ENCODE measurements around the gene DDI1. TPM values are rescaled to one million over a fixed set of nuclear protein-coding genes. Genes with fewer than 3 reads are reported as not detected.
"Not testable (repeated sequence)": the region's sequence is repeated elsewhere in the genome, so short reads cannot be mapped to it uniquely, and the experiment has no call there.

The DDI1 gene
- total RNA-seq, 2 donors from 2014 or later, result not detected

- Histone ChIP-seq H3K4me3 (ENCODE audit: low read length) (no peak overlapping the region), H3K27me3 (ENCODE audit: control insufficient read depth, insufficient read depth, low read length, poor library complexity, severe bottlenecking) (no peaks in the 10 kb centered on the region), H3K9ac (ENCODE audit: extremely low read depth, low read length, poor library complexity, severe bottlenecking) (no peak overlapping the region), H3K4me1 (ENCODE audit: control insufficient read depth, insufficient read depth, low read length) (peaks cover 10% of the 10 kb centered on the region), H3K27ac (ENCODE audit: low read depth, low read length) (no peak overlapping the region), H3K36me3 (ENCODE audit: control insufficient read depth, insufficient read depth, low read length) (no peaks in the 10 kb centered on the region), H3K9me3 (ENCODE audit: control insufficient read depth, low read length) (no peaks in the 10 kb centered on the region)
- Mint-ChIP-seq H3K4me3 (no peak overlapping the region), H3K27ac (no peak overlapping the region), H3K9me3 (no peaks in the 10 kb centered on the region), H3K36me3 (ENCODE audit: low read depth) (no peaks in the 10 kb centered on the region), H3K4me1 (peaks cover 12% of the 10 kb centered on the region), H3K27me3 (ENCODE audit: insufficient read depth) (no peaks in the 10 kb centered on the region)
- TF ChIP-seq CTCF (conservative IDR thresholded peaks at IDR 0.05), result no peak
- DNase-seq, result no peak
- WGBS, 2 experiments (ENCODE audit: insufficient coverage in 1 of 2, insufficient read length in 1 of 2), result 100% methylated on average over 1 to 2 of the region's 2 CpGs
Observed at GRCh38 chr11:104046331-104046730, 9.9 kb downstream of the DDI1 start.

- not testable (repeated sequence) for H3K27ac Mint-ChIP-seq; H3K27me3 ChIP-seq (ENCODE audit: control insufficient read depth, insufficient read depth, low read length, poor library complexity, severe bottlenecking); H3K4me1 Mint-ChIP-seq; H3K27me3 Mint-ChIP-seq (ENCODE audit: insufficient read depth); H3K36me3 Mint-ChIP-seq (ENCODE audit: low read depth); H3K9me3 ChIP-seq (ENCODE audit: control insufficient read depth, low read length); H3K9ac ChIP-seq (ENCODE audit: extremely low read depth, low read length, poor library complexity, severe bottlenecking); H3K27ac ChIP-seq (ENCODE audit: low read depth, low read length); DNase-seq; H3K36me3 ChIP-seq (ENCODE audit: control insufficient read depth, insufficient read depth, low read length); H3K9me3 Mint-ChIP-seq; H3K4me3 Mint-ChIP-seq; H3K4me1 ChIP-seq (ENCODE audit: control insufficient read depth, insufficient read depth, low read length); H3K4me3 ChIP-seq (ENCODE audit: low read length)
- 81% methylated on average over 3 of the region's 3 CpGs; no CpG with 5 or more reads in 1 of the 2 experiments for WGBS, 2 experiments (ENCODE audit: insufficient coverage in 1 of 2, insufficient read length in 1 of 2)
Observed at GRCh38 chr11:104046858-104047257, 10.4 kb downstream of the DDI1 start.

GRCh38 chr11:104049116-104049515, 12.7 kb downstream of the DDI1 start:
- no peaks in the 10 kb centered on the region for H3K27me3 Mint-ChIP-seq (ENCODE audit: insufficient read depth)
- no peak overlapping the region for H3K27ac ChIP-seq (ENCODE audit: low read depth, low read length)
- H3K9me3 Mint-ChIP-seq, result no peaks in the 10 kb centered on the region
- no peak for DNase-seq
- H3K4me3 ChIP-seq (ENCODE audit: low read length), result no peak overlapping the region
- no peaks in the 10 kb centered on the region for H3K27me3 ChIP-seq (ENCODE audit: control insufficient read depth, insufficient read depth, low read length, poor library complexity, severe bottlenecking)
- peaks cover 6% of the 10 kb centered on the region for H3K4me1 Mint-ChIP-seq
- no peak for TF ChIP-seq CTCF (conservative IDR thresholded peaks at IDR 0.05)
- no peaks in the 10 kb centered on the region for H3K36me3 ChIP-seq (ENCODE audit: control insufficient read depth, insufficient read depth, low read length)
- H3K36me3 Mint-ChIP-seq (ENCODE audit: low read depth), result no peaks in the 10 kb centered on the region
- H3K4me3 Mint-ChIP-seq, result no peak overlapping the region
- 92 to 95% methylated on average over 4 of the region's 4 CpGs for WGBS, 2 experiments (ENCODE audit: insufficient coverage in 1 of 2, insufficient read length in 1 of 2)
- no peaks in the 10 kb centered on the region for H3K9me3 ChIP-seq (ENCODE audit: control insufficient read depth, low read length)
- no peak overlapping the region for H3K27ac Mint-ChIP-seq
- no peak overlapping the region for H3K9ac ChIP-seq (ENCODE audit: extremely low read depth, low read length, poor library complexity, severe bottlenecking)
- H3K4me1 ChIP-seq (ENCODE audit: control insufficient read depth, insufficient read depth, low read length), result no peaks in the 10 kb centered on the region

- H3K27ac Mint-ChIP-seq, result no peak overlapping the region
- no peaks in the 10 kb centered on the region for H3K36me3 Mint-ChIP-seq (ENCODE audit: low read depth)
- no peak for DNase-seq
- no peaks in the 10 kb centered on the region for H3K9me3 Mint-ChIP-seq
- H3K4me1 ChIP-seq (ENCODE audit: control insufficient read depth, insufficient read depth, low read length), result no peaks in the 10 kb centered on the region
- H3K9me3 ChIP-seq (ENCODE audit: control insufficient read depth, low read length), result no peaks in the 10 kb centered on the region
- H3K36me3 ChIP-seq (ENCODE audit: control insufficient read depth, insufficient read depth, low read length), result no peaks in the 10 kb centered on the region
- no peaks in the 10 kb centered on the region for H3K27me3 Mint-ChIP-seq (ENCODE audit: insufficient read depth)
- TF ChIP-seq CTCF (conservative IDR thresholded peaks at IDR 0.05), result no peak
- H3K4me3 ChIP-seq (ENCODE audit: low read length), result no peak overlapping the region
- H3K27ac ChIP-seq (ENCODE audit: low read depth, low read length), result no peak overlapping the region
- peaks cover 16% of the 10 kb centered on the region for H3K4me1 Mint-ChIP-seq
- 82 to 94% methylated on average over 2 to 4 of the region's 4 CpGs for WGBS, 2 experiments (ENCODE audit: insufficient coverage in 1 of 2, insufficient read length in 1 of 2)
- no peak overlapping the region for H3K9ac ChIP-seq (ENCODE audit: extremely low read depth, low read length, poor library complexity, severe bottlenecking)
- H3K27me3 ChIP-seq (ENCODE audit: control insufficient read depth, insufficient read depth, low read length, poor library complexity, severe bottlenecking), result no peaks in the 10 kb centered on the region
- no peak overlapping the region for H3K4me3 Mint-ChIP-seq
Observed at GRCh38 chr11:104051778-104052177, 15.3 kb downstream of the DDI1 start.
